Vagina (tissue), 2 donors: ENCODE measurements around the gene IFI6. TPM values are rescaled to one million over a fixed set of nuclear protein-coding genes. Genes with fewer than 3 reads are reported as not detected.
"Not testable (repeated sequence)": the region's sequence is repeated elsewhere in the genome, so short reads cannot be mapped to it uniquely, and the experiment has no call there.

Experiments
- DNase-seq, 2 donors: peaks; one replicate each; pipeline ENCODE4 v3.0.0-alpha.2; 2017; ENCODE audit errors: extremely low spot score in 2 of 2
- H3K27ac ChIP-seq: fragments of 200-600 bp; sonication (generic); one replicate; pipeline ENCODE4 v1.5.1; 2019
- H3K27me3 ChIP-seq: fragments of 200-600 bp; sonication (generic); one replicate; pipeline ENCODE4 v1.5.1; 2019
- H3K36me3 ChIP-seq, 2 donors: fragments of 200-600 bp; sonication (generic); one replicate each; pipeline ENCODE4 v1.5.1; 2017 to 2019
- H3K4me1 ChIP-seq: fragments of 200-600 bp; sonication (generic); one replicate; pipeline ENCODE4 v1.5.1; 2019
- H3K4me3 ChIP-seq, 2 donors: fragments of 200-600 bp; sonication (generic); 1 replicate in 1 of 2; 2 replicates in 1 of 2; pipeline ENCODE4 v1.5.1; 2016 to 2019
- H3K9me3 ChIP-seq: fragments of 200-600 bp; sonication (generic); one replicate; pipeline ENCODE4 v1.5.1; 2019
- CTCF ChIP-seq, 3 experiments: fragments of 450-650 bp in 2 of 3; fragments of 200-600 bp in 1 of 3; sonication (generic) in 1 of 3; IDR thresholded peaks; one replicate each; pipeline ENCODE4 v1.5.1; 2017 to 2019; ENCODE audit warnings: antibody characterized with exemption in 3 of 3, mild to moderate bottlenecking in 2 of 3, moderate library complexity in 2 of 3
- POLR2A ChIP-seq, 2 donors: fragments of 450-650 bp; IDR thresholded peaks; one replicate each; pipeline ENCODE4 v1.6.1; 2017; ENCODE audit warnings: antibody characterized with exemption in 2 of 2, mild to moderate bottlenecking in 2 of 2, moderate library complexity in 2 of 2
- POLR2AphosphoS5 ChIP-seq, 2 donors: sonication (generic); formaldehyde crosslinking; IDR thresholded peaks; one replicate each; pipeline ENCODE4 v1.9.0; 2017; ENCODE audit warnings: antibody characterized with exemption in 2 of 2, mild to moderate bottlenecking in 2 of 2, low read depth in 1 of 2; ENCODE audit not compliant: insufficient read depth in 1 of 2
- intact Hi-C: fragments of 100-400 bp; cut with DNase I; formaldehyde crosslinking; loops from one replicate; pipeline ENCODE4 v1.15.1; 2023
- small RNA-seq: library from RNA; depleted of rRNA; stranded (forward); fragments of <200 nt; gene quantifications from one replicate; pipeline ENCODE3, GENCODE V24; 2016
- total RNA-seq: library from RNA; depleted of rRNA; stranded (reverse); fragments of >200 nt; gene quantifications from one replicate; pipeline ENCODE4 v1.2.3, GENCODE V29; 2016

The IFI6 gene
- total RNA-seq, 1 donor from 2014 or later = 28.2 TPM

DNA sequence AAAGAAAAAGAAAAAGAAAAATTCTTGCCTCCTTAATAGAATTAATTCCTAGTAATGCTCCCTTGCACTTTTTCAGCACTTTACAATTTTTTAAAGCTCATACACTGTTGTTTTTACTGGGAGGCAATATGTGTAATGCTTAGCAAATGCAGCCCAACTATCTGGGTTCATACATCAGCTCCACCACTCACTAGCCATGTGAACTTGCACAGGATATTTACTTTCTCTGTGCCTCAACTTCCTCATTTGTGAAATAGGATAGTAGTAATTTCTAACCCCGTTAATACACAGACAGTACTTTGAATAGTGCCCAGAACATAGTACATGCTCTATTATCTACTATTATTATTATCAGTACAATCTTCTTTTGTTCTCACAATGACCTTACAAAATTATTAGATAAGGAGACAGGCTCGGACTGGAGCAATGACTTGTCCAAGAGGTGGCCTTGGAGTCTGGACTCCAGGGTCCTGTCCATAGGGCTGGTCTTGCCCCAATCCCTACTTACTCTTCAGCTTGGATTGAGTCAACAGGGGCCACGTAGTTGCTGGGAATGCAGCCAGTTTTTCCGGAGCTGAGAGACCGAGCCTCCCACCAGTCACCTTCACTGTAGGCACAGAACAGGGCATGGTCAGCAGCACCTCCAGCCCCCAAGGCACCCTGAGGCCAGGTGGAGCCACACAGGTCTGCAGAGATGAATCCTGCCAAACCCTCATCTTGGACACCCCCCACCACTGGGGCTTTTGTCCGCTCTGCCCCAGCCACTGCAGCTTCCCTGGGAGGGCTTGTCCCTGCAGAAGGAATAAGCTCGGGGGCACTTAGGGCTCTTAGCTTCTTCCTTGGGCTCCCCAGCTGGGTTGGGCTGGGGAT is 50.7 kb downstream of the IFI6 start:
- no peak for TF ChIP-seq POLR2AphosphoS5 (IDR thresholded peaks at IDR 0.05; ENCODE audit: insufficient read depth in 1 of 2, low read depth in 1 of 2)
- DNase-seq = no peak
- intact Hi-C loops = no loop called here
- Histone ChIP-seq H3K27me3 (no peaks in the 10 kb centered on the region), H3K4me3 (no peak overlapping the region), H3K36me3 (no peaks in the 10 kb centered on the region), H3K9me3 (no peaks in the 10 kb centered on the region), H3K27ac (no peak overlapping the region), H3K4me1 (no peaks in the 10 kb centered on the region)

GRCh38 chr1:27619782-27620438 is 52.1 kb downstream of the IFI6 start:
- H3K4me1 ChIP-seq, H3K9me3 ChIP-seq, H3K36me3 ChIP-seq, H3K4me3 ChIP-seq, H3K27me3 ChIP-seq, DNase-seq, intact Hi-C loops, H3K27ac ChIP-seq: not testable (repeated sequence)

- intact Hi-C loops = no loop called here
- Histone ChIP-seq H3K4me1 (no peaks in the 10 kb centered on the region), H3K9me3 (no peaks in the 10 kb centered on the region), H3K36me3 (no peaks in the 10 kb centered on the region), H3K4me3 (no peak overlapping the region), H3K27me3 (no peaks in the 10 kb centered on the region), H3K27ac (no peak overlapping the region)
- no peak for DNase-seq
- TF ChIP-seq POLR2AphosphoS5 (IDR thresholded peaks at IDR 0.05; ENCODE audit: insufficient read depth in 1 of 2, low read depth in 1 of 2) = no peak
Measured at GRCh38 chr1:27618341-27619082, 53.5 kb downstream of the IFI6 start.

DNA sequence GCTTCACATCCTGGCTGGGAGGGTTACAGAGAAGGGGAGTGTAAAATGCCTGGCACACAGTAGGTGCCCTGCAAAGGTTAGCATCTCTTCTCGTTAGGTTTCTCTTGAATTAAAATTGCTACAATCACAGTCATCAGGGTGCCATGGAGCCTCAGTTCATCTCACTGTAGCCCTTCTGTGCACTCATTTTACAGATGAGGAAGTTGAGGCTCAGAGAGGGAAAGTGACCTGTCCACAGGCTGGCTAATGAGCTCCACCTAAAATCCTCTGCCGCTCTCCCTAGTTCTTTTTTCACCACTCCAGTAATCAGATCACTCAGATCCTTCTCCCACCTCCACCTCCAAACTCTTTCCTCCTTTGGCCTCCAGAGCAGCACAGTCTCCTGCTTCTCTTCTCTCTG is 54.6 kb downstream of the IFI6 start:
- no peaks in the 10 kb centered on the region for H3K36me3 ChIP-seq
- no peak for TF ChIP-seq POLR2AphosphoS5 (IDR thresholded peaks at IDR 0.05; ENCODE audit: insufficient read depth in 1 of 2, low read depth in 1 of 2)
- no peak for TF ChIP-seq POLR2A (IDR thresholded peaks at IDR 0.05)
- DNase-seq = no peak
- H3K4me1 ChIP-seq = no peaks in the 10 kb centered on the region
- no peak overlapping the region for H3K27ac ChIP-seq
- H3K9me3 ChIP-seq = no peaks in the 10 kb centered on the region
- no peak overlapping the region for H3K4me3 ChIP-seq
- intact Hi-C loops = no loop called here
- no peaks in the 10 kb centered on the region for H3K27me3 ChIP-seq

GRCh38 chr1:27616441-27616840 is 55.6 kb downstream of the IFI6 start:
- Histone ChIP-seq H3K4me1 (no peaks in the 10 kb centered on the region), H3K9me3 (no peaks in the 10 kb centered on the region), H3K4me3 (no peak overlapping the region), H3K36me3 (no peaks in the 10 kb centered on the region), H3K27me3 (no peaks in the 10 kb centered on the region), H3K27ac (no peak overlapping the region)
- TF ChIP-seq CTCF (IDR thresholded peaks at IDR 0.05) (no peak), POLR2AphosphoS5 (IDR thresholded peaks at IDR 0.05; ENCODE audit: insufficient read depth in 1 of 2, low read depth in 1 of 2) (no peak), POLR2A (IDR thresholded peaks at IDR 0.05) (no peak)
- intact Hi-C loops = no loop called here
- no peak for DNase-seq

Small RNAs within 50 kb of the gene (small RNA-seq; reads per million reads assigned to genes)
- gene AL031729.1 (not detected), gene RNU6-424P (not detected), gene RNU6-949P (not detected)

Other genes with a start within 250 kb of the IFI6 start
- gene WASF2, start 182.0 kb downstream of the IFI6 start, total RNA-seq = 58.9 TPM
- 62.4 TPM for gene AHDC1, start 68.0 kb downstream of the IFI6 start, total RNA-seq
- gene FGR, start 37.0 kb downstream of the IFI6 start, total RNA-seq = 18.4 TPM
- 16.7 TPM for gene FAM76A, start 53.8 kb upstream of the IFI6 start, total RNA-seq
- gene STX12, start 101.0 kb upstream of the IFI6 start, total RNA-seq = 34.6 TPM
- 33.4 TPM for gene PPP1R8, start 158.6 kb upstream of the IFI6 start, total RNA-seq
- 21.9 TPM for gene THEMIS2, start 200.4 kb upstream of the IFI6 start, total RNA-seq
- 10.8 TPM for gene RPA2, start 242.4 kb upstream of the IFI6 start, total RNA-seq